ENCODE data around the gene MARK2. TPM values are rescaled to one million over a fixed set of nuclear protein-coding genes. Genes with fewer than 3 reads are reported as not detected.

MARK2 gene
- total RNA-seq, 1 experiment from 2014 or later = 39.8 TPM

DNA sequence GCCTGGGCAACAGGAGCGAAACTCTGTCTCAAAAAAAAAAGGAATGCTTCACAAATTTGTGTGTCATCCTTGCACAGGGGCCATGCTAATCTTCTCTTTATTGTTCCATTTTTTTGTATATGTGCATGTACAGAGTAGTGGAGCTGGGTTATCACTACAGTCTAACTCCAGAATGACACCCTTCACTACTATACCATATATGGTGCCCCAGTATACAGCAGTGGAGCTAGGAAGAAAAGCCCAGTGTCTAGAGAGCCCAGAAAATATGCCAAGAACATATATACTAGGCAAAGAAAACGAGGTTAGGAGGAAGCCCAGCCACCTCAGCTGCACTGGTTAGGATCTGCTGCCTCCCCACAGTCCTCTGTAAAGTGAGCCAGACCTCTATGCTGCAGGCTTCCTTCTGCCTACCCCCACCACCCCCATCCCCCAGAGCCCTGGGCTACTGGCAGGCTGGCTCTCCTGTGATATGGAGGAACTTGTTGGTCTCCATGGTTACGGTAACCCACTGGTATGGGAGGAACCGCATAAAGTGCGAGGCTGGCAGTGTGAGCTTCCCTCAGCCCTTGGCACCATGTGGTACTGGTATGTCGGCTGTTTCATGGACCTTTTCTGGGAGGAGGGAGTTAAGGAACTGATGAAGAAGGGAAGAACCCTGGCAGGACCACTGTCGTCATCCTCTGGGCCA, 43.8 kb downstream of the MARK2 start:
- H3K4me3 Mint-ChIP-seq (ENCODE audit: unreplicated experiment) = no peak overlapping the region

DNA sequence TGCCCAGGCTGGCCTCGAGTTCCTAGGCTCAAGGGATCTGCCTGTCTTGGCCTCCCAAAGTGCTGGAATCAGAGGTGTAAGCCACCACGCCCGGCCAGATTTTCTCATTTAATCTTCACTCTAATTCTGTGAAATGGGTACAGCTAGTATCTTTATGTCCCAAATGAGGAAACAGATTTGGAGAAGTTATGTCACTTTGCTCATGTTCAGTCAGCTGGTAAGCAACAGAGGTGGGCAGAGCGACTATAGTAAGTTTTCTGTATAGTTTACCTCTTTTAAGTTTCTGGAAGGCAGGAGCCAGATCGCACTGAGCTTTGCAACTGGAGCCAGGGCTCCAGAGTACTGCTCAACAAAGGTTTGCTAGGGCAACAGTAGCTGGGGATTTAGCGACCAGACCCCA, 44.9 kb downstream of the MARK2 start:
- BruUV-seq (replicated peaks) = no TSS peak
- no peak overlapping the region for H3K4me3 Mint-ChIP-seq (ENCODE audit: unreplicated experiment)
- H3K4me1 Mint-ChIP-seq (ENCODE audit: insufficient read depth, unreplicated experiment) = peaks cover 40% of the 10 kb centered on the region
- DNase-seq (ENCODE audit: unreplicated experiment) = no peak
- ChIA-PET CTCF (interaction anchor here (0.9 to 1.7 kb wide), 3 partner anchors 10 to 47 kb away, joined by 4 to 6 read pairs (median 5); no protein-coding TSS in a partner anchor), POLR2A (interaction anchor here (1.6 kb wide), 1 partner anchor 12 kb away, joined by 4 read pairs; no protein-coding TSS in a partner anchor)
- intact Hi-C loops (cut with micrococcal nuclease) = loop anchor here (10.0 kb wide), 1 partner anchor 51 kb away; the partner anchor contains the start of gene NAA40
- H3K27me3 Mint-ChIP-seq (ENCODE audit: insufficient read depth, unreplicated experiment) = no peaks in the 10 kb centered on the region
- TF ChIP-seq, protein P1, sequence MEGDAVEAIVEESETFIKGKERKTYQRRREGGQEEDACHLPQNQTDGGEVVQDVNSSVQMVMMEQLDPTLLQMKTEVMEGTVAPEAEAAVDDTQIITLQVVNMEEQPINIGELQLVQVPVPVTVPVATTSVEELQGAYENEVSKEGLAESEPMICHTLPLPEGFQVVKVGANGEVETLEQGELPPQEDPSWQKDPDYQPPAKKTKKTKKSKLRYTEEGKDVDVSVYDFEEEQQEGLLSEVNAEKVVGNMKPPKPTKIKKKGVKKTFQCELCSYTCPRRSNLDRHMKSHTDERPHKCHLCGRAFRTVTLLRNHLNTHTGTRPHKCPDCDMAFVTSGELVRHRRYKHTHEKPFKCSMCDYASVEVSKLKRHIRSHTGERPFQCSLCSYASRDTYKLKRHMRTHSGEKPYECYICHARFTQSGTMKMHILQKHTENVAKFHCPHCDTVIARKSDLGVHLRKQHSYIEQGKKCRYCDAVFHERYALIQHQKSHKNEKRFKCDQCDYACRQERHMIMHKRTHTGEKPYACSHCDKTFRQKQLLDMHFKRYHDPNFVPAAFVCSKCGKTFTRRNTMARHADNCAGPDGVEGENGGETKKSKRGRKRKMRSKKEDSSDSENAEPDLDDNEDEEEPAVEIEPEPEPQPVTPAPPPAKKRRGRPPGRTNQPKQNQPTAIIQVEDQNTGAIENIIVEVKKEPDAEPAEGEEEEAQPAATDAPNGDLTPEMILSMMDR (IDR thresholded peaks at IDR 0.05; ENCODE audit: unreplicated experiment) = no peak
- no peaks in the 10 kb centered on the region for H3K9me3 Mint-ChIP-seq (ENCODE audit: unreplicated experiment)
- no peak overlapping the region for H3K27ac Mint-ChIP-seq (ENCODE audit: low read depth, unreplicated experiment)
- H3K36me3 Mint-ChIP-seq (ENCODE audit: insufficient read depth, unreplicated experiment) = peaks cover 11% of the 10 kb centered on the region

More for the DNA sequence above, 43.8 kb downstream of the MARK2 start:
- DNase-seq (ENCODE audit: unreplicated experiment) = no peak
- TF ChIP-seq, protein P1 (IDR thresholded peaks at IDR 0.05; ENCODE audit: unreplicated experiment) = no peak
- CTCF ChIA-PET = interaction anchor here (0.6 to 1.7 kb wide), 4 partner anchors 9 to 54 kb away, joined by 4 to 7 read pairs (median 6); no protein-coding TSS in a partner anchor
- Mint-ChIP-seq H3K4me1 (ENCODE audit: insufficient read depth, unreplicated experiment) (peaks cover 36% of the 10 kb centered on the region), H3K27me3 (ENCODE audit: insufficient read depth, unreplicated experiment) (no peaks in the 10 kb centered on the region), H3K27ac (ENCODE audit: low read depth, unreplicated experiment) (no peak overlapping the region), H3K36me3 (ENCODE audit: insufficient read depth, unreplicated experiment) (peaks cover 18% of the 10 kb centered on the region), H3K9me3 (ENCODE audit: unreplicated experiment) (no peaks in the 10 kb centered on the region)
- intact Hi-C loops (cut with micrococcal nuclease) = loop anchor here (10.0 kb wide), 1 partner anchor 52 kb away; the partner anchor contains the start of gene NAA40
- BruUV-seq (replicated peaks) = no TSS peak
- POLR2A ChIA-PET = interaction anchor here (0.5 to 1.6 kb wide), 6 partner anchors 9 to 198 kb away, joined by 3 to 5 read pairs (median 3); partner anchors contain the start of gene MARK2

GRCh38 chr11:63884196-63884932, 45.5 kb downstream of the MARK2 start:
- CTCF ChIA-PET = interaction anchor here (0.9 to 1.7 kb wide), 3 partner anchors 12 to 48 kb away, joined by 4 to 5 read pairs (median 5); no protein-coding TSS in a partner anchor
- Mint-ChIP-seq H3K4me1 (ENCODE audit: insufficient read depth, unreplicated experiment) (peaks cover 46% of the 10 kb centered on the region), H3K4me3 (ENCODE audit: unreplicated experiment) (no peak overlapping the region), H3K9me3 (ENCODE audit: unreplicated experiment) (no peaks in the 10 kb centered on the region), H3K27ac (ENCODE audit: low read depth, unreplicated experiment) (no peak overlapping the region), H3K36me3 (ENCODE audit: insufficient read depth, unreplicated experiment) (peaks cover 11% of the 10 kb centered on the region), H3K27me3 (ENCODE audit: insufficient read depth, unreplicated experiment) (no peaks in the 10 kb centered on the region)
- intact Hi-C loops (cut with micrococcal nuclease) = loop anchor here (10.0 kb wide), 1 partner anchor 50 kb away; the partner anchor contains the start of gene NAA40
- BruUV-seq (replicated peaks) = no TSS peak
- POLR2A ChIA-PET = interaction anchor here (0.6 to 1.6 kb wide), 2 partner anchors 12 to 17 kb away, joined by 3 to 4 read pairs; no protein-coding TSS in a partner anchor
- TF ChIP-seq, protein P1 (IDR thresholded peaks at IDR 0.05; ENCODE audit: unreplicated experiment) = no peak
- no peak for DNase-seq (ENCODE audit: unreplicated experiment)

Data from MCF 10A (cell line).